Measurements from ENCODE around the gene ELF2.

ELF2 gene

DNA sequence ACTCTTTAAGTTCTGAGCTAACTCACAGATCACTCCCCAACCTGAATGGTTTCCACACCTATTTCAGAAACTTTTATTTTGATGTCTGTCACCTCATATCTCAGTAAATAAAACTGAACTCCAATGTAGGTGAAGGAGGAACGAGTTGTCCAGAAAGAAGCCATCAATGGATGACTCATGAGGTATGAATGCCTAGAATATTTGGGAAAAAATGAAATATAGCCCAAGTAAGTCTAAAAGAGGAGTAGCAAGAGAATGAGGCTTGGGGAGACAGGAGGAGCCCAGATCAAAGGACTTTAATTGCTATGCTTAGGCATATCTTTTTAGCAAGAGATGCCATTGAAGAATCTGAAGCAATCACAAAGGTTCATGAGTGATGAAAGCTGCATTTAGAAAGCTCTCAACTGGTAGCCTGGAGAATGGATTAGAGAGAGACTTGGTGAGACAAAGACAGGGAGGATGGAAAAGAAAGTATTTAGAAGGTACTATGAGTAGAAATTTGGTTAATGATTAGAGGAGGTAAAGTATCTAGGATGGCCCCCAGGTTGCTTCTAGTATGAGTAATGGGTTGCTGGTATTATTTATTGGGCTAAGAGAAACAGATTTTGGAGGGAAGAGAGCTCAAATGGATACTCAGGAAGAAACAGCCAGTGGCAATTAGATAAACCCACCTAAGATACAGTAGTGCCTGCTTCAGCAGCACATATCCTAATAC lies 122.1 kb downstream of the ELF2 start:
- TF ChIP-seq, protein P1, sequence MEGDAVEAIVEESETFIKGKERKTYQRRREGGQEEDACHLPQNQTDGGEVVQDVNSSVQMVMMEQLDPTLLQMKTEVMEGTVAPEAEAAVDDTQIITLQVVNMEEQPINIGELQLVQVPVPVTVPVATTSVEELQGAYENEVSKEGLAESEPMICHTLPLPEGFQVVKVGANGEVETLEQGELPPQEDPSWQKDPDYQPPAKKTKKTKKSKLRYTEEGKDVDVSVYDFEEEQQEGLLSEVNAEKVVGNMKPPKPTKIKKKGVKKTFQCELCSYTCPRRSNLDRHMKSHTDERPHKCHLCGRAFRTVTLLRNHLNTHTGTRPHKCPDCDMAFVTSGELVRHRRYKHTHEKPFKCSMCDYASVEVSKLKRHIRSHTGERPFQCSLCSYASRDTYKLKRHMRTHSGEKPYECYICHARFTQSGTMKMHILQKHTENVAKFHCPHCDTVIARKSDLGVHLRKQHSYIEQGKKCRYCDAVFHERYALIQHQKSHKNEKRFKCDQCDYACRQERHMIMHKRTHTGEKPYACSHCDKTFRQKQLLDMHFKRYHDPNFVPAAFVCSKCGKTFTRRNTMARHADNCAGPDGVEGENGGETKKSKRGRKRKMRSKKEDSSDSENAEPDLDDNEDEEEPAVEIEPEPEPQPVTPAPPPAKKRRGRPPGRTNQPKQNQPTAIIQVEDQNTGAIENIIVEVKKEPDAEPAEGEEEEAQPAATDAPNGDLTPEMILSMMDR (IDR thresholded peaks at IDR 0.05; ENCODE audit: poor library complexity, severe bottlenecking), result no peak
- H3K4me1 ChIP-seq (ENCODE audit: insufficient read depth, poor library complexity, severe bottlenecking), result no peaks in the 10 kb centered on the region
- ATAC-seq (ENCODE audit: low read depth) (no peak; the same call in 2 of the 3 replicates), DNase-seq (ENCODE audit: low spot score) (no peak)
- no peak overlapping the region for H3K27ac ChIP-seq (ENCODE audit: poor library complexity, severe bottlenecking)
- H3K9me3 ChIP-seq (ENCODE audit: severe bottlenecking), result no peaks in the 10 kb centered on the region
- H3K4me3 ChIP-seq (ENCODE audit: severe bottlenecking), result no peak overlapping the region
- no peaks in the 10 kb centered on the region for H3K27me3 ChIP-seq (ENCODE audit: insufficient read depth, poor library complexity, severe bottlenecking)
- peaks cover 80% of the 10 kb centered on the region for H3K36me3 ChIP-seq (ENCODE audit: low read depth)

DNA sequence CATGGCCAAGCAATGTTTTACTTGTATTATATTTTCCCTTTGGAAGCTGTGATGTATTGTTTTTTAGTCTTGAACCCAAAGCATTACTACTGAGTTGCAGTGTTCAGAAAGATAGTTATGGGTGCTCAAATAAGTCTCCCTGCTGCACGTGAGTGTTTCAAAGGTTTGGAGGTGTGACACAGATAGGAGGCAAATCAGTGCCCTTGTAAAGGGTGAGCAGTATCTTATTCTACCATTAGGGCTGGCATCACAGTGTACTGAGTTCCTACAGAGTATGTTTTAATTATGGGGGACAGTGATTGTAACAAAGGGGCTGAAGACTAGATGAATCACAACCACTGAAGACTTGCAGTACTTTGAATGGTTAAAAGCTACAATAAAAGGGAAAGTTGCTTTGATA lies 123.1 kb downstream of the ELF2 start:
- H3K4me3 ChIP-seq (ENCODE audit: severe bottlenecking), result no peak overlapping the region
- H3K9me3 ChIP-seq (ENCODE audit: severe bottlenecking), result no peaks in the 10 kb centered on the region
- H3K36me3 ChIP-seq (ENCODE audit: low read depth), result peaks cover 74% of the 10 kb centered on the region
- DNase-seq (ENCODE audit: low spot score) (no peak), ATAC-seq (ENCODE audit: low read depth) (no peak)
- H3K27me3 ChIP-seq (ENCODE audit: insufficient read depth, poor library complexity, severe bottlenecking), result no peaks in the 10 kb centered on the region
- H3K27ac ChIP-seq (ENCODE audit: poor library complexity, severe bottlenecking), result no peak overlapping the region
- TF ChIP-seq, protein P1 (IDR thresholded peaks at IDR 0.05; ENCODE audit: poor library complexity, severe bottlenecking), result no peak
- no peaks in the 10 kb centered on the region for H3K4me1 ChIP-seq (ENCODE audit: insufficient read depth, poor library complexity, severe bottlenecking)

DNA sequence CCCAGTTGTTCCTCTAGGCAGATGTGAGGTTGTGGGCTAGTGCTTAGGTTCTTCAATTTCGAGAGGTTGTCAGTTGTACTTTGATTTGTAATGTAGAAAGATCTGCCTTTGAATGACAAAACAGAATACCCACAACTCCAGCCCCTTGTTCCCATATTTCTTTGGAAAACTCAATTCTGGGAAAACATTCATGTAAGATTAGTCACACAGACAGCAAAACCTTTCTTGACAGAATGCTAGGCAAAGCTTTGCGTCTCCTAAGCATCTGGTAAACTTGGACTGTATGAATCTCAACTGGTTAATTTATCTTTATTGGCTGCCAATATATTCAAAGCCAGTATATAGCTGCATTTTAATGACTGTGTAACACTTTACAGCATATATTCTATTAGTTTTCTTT lies 126.6 kb downstream of the ELF2 start:
- no peak for DNase-seq (ENCODE audit: low spot score)
- no peaks in the 10 kb centered on the region for H3K27me3 ChIP-seq (ENCODE audit: insufficient read depth, poor library complexity, severe bottlenecking)
- H3K4me1 ChIP-seq (ENCODE audit: insufficient read depth, poor library complexity, severe bottlenecking), result no peaks in the 10 kb centered on the region
- TF ChIP-seq, protein P1 (IDR thresholded peaks at IDR 0.05; ENCODE audit: poor library complexity, severe bottlenecking), result no peak
- H3K36me3 ChIP-seq (ENCODE audit: low read depth), result peaks cover 76% of the 10 kb centered on the region
- no peak overlapping the region for H3K4me3 ChIP-seq (ENCODE audit: severe bottlenecking)
- ATAC-seq (ENCODE audit: low read depth), result no peak
- H3K9me3 ChIP-seq (ENCODE audit: severe bottlenecking), result no peaks in the 10 kb centered on the region
- H3K27ac ChIP-seq (ENCODE audit: poor library complexity, severe bottlenecking), result no peak overlapping the region

DNA sequence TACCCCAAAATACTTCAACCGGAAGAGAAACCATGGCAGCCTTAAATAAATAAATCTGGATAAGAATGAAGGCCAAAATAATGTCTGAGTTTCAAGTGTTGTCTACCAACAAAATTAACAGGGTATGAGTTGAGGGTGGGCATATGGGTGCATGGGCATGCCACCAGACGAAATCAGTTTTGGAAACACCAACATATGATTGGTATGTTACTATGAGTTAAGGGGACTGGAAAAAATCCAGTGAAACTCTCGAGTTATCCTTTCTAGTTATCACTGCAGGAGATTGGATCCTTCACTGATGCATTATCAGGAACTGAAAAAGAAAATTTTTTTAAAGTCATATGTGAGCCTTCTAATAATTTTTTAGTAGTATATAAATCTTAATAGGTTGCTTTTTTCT lies 129.0 kb downstream of the ELF2 start:
- TF ChIP-seq, protein P1 (IDR thresholded peaks at IDR 0.05; ENCODE audit: poor library complexity, severe bottlenecking), result no peak
- Histone ChIP-seq H3K4me1 (ENCODE audit: insufficient read depth, poor library complexity, severe bottlenecking) (no peaks in the 10 kb centered on the region), H3K4me3 (ENCODE audit: severe bottlenecking) (no peak overlapping the region), H3K9me3 (ENCODE audit: severe bottlenecking) (no peaks in the 10 kb centered on the region), H3K27ac (ENCODE audit: poor library complexity, severe bottlenecking) (no peak overlapping the region), H3K36me3 (ENCODE audit: low read depth) (peaks cover 72% of the 10 kb centered on the region), H3K27me3 (ENCODE audit: insufficient read depth, poor library complexity, severe bottlenecking) (no peaks in the 10 kb centered on the region)
- DNase-seq (ENCODE audit: low spot score) (no peak), ATAC-seq (ENCODE audit: low read depth) (no peak)

DNA sequence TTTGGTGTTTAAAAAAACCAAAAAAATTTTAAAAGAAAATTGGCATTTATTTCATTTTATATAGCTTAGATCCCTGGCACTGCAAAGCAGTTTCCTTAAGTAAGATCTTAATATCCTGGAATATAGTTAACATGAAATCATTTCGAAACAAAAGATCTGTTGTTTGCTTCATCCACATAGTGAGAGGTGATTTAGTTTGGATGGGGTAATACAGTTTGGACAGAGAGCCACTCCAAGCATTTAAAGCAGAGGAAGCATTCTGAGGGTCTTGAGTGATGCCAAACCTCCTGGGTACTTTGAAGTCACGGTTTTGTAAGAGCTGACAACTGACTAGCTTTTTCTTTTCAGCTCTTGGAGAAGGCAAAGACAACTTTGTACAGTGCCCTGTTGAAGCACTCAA lies 132.7 kb downstream of the ELF2 start:
- DNase-seq (ENCODE audit: low spot score), result no peak
- peaks cover 53% of the 10 kb centered on the region for H3K36me3 ChIP-seq (ENCODE audit: low read depth)
- H3K27ac ChIP-seq (ENCODE audit: poor library complexity, severe bottlenecking), result no peak overlapping the region
- TF ChIP-seq, protein P1 (IDR thresholded peaks at IDR 0.05; ENCODE audit: poor library complexity, severe bottlenecking), result no peak
- ATAC-seq (ENCODE audit: low read depth), result no peak
- H3K4me3 ChIP-seq (ENCODE audit: severe bottlenecking), result no peak overlapping the region
- no peaks in the 10 kb centered on the region for H3K9me3 ChIP-seq (ENCODE audit: severe bottlenecking)
- no peaks in the 10 kb centered on the region for H3K27me3 ChIP-seq (ENCODE audit: insufficient read depth, poor library complexity, severe bottlenecking)
- no peaks in the 10 kb centered on the region for H3K4me1 ChIP-seq (ENCODE audit: insufficient read depth, poor library complexity, severe bottlenecking)
